CD1c-positive myeloid dendritic cell (primary cell): ENCODE data around the gene TRPC4.

Source experiments
- DNase-seq: peaks from one replicate; pipeline ENCODE4 v3.0.0-alpha.2; 2016; ENCODE audit errors: extremely low spot score

The TRPC4 gene

GRCh38 chr13:37729876-37730275 is 139.7 kb downstream of the TRPC4 start:
- no peak for DNase-seq

DNA sequence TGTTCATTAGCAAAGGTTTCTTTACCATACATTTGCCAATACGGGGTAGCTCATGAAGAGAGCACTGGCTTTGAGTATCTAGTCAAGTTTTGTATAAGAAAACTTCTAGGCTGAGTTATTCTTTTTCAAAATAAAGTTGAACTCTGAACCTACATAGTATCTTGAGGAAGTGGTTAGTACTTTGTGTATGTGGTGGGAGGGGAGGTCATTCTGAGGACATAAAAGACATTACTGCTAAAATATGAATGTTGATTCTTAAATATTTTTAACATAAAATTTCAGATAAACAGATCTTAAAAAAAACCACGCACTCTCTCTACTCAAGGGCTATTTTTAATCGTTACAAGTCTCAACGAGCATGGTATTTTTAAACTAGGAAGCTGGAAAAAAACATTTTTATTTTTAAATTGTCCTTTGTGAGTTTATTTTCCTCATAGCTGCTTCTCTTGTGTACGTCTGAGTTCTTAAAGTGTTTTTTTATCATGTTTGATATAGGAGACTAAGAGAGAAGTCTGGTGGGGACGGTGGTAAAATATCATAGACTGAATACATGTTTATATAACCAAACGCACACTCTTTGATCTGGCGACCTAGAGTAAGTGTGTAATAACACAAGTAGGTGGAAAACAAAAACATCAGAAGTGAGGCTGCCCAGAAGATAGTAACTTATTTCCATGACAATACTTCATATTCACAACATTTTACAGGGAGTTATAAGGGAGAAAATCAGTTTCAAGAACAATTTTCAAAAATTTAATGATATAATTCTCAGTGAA is 153.0 kb downstream of the TRPC4 start:
- DNase-seq = no peak

GRCh38 chr13:37715606-37716015 is 154.0 kb downstream of the TRPC4 start:
- DNase-seq = no peak

DNA sequence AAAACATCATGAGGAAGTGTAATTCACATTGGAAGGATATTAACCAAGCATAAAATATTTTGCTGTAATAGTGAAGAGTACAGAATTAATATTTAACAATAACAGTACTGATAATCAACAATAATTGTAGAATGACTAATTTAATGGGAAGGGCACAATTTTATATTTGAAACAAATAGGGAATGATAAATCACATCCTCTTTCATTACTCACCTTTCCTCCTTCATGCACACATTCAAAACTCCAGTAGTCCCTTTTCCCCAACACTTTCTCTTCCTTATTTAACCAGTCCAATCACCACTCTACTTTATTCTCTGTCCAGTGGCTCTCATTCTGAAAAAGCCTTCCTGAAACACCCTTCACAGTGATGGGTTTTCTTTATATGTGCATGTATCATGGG is 160.3 kb downstream of the TRPC4 start:
- no peak for DNase-seq

DNA sequence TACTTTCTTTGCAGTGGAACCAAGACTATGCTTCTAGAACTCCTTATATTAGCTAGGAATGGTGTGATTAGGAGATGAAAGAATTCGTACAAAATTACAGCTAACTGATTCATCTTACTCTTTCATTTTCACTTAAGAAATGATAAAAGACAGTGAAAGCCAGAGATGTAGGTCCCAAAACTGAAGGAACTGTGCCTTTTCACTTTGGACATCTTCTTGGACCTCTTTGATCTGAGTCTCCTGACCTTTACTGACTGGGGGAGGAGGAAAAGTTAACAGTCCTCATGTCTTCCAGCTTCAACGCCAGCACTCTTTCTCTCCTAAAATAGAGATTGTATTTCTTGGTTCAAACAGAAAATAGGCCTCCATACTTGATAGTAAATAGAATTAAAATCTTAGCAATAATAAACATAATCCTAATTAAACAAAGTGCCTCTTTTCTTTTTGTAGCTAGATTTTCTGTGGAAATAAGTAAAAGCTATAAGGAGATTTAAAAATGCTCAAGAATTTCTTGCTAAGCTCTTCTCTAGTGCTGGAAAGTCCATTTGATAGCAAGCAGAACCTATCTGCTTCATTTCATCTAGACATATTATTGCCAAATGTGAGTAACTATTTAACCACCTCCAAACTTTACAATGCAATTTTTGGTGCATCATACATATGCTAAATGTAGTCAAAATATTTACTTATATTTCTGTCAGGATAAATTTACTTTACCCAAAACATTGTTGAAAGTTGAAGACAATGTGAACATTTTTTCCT is 161.7 kb downstream of the TRPC4 start:
- DNase-seq = no peak

DNA sequence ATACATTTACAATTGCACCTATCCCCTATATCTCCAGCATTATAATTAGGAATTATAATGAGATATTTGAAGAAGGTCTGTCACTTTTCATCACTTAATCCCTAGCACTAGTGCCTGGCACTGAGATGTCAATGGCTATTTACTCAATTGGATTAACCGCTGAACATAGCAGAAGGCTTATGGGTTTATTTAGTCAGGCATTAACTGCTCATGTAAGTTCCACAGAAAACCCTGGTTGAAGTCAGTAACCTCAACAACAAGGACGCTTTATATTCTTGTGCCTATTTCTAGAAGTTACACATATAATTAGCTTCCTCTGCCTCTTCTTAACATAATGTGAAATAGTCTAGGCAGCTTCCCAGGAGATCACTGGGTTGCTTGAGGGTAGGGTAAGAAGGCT is 163.5 kb downstream of the TRPC4 start:
- DNase-seq = no peak

DNA sequence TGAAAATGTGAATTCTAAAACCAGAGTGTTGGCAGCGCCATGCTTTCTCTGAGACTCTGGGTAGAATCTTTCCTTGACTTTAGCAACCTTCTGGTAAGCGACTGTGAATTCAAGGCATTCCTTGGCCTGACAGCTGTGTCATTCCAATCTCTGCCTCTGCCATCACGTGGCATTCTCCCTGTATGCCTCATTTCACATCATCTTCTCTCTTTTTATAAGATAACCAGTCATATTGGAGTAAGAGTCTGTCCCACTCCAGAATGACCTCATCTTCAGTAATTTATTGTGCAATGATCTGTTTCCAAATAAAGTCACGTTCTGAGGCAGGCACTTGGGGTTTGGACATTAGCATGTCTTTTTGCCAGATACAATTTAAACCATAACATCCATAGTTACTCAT is 167.6 kb downstream of the TRPC4 start:
- DNase-seq = no peak

- no peak for DNase-seq
Measured at GRCh38 chr13:37701306-37701705, 168.3 kb downstream of the TRPC4 start.

- DNase-seq = no peak
Measured at GRCh38 chr13:37700887-37701286, 168.7 kb downstream of the TRPC4 start.

- no peak for DNase-seq
Measured at GRCh38 chr13:37695200-37695599, 174.4 kb downstream of the TRPC4 start.

GRCh38 chr13:37690361-37690760 is 179.2 kb downstream of the TRPC4 start:
- DNase-seq = no peak

DNA sequence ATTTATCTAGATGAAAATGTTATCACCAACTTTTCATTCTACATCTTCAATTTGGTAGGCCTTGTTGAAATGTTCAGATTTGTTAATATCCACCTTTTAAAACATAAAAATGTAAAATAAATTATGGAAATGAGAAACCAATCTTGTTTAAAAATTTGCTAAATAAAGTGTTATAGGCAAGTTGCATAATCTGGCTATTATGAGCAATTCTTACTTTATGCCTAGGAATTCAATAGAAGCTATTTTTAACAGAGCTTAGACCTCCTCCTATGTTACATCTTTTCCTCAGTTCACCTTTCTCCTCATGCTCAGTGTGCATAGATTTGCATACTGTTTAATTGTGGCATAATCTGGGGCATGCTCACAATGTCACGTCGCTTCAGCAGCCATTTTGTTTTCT is 183.1 kb downstream of the TRPC4 start:
- DNase-seq = no peak

- DNase-seq = no peak
Measured at GRCh38 chr13:37685206-37685605, 184.4 kb downstream of the TRPC4 start.

GRCh38 chr13:37682496-37682895 is 187.1 kb downstream of the TRPC4 start:
- no peak for DNase-seq

GRCh38 chr13:37681281-37682032 is 188.1 kb downstream of the TRPC4 start:
- DNase-seq = no peak

DNA sequence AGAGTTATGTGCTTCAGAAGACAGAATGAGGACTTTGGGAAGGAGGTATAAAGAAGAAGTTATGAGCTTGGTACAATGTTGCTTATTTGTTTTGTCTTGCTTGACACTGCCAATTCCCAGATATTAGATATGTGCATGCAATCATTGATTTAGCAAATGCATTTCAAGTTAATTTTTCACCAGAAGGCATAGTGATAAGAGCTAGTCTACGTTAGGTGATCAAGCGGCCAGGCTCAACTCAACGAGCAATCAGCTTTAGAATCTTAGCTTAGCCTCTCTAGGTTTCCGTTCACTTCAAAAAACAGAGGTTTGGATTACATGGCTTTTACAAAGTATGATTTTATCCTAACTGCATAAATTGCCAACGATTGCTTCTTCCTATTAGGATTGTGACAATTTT is 189.4 kb downstream of the TRPC4 start:
- no peak for DNase-seq

GRCh38 chr13:37679043-37679442 is 190.5 kb downstream of the TRPC4 start:
- no peak for DNase-seq

GRCh38 chr13:37669845-37670244 is 199.7 kb downstream of the TRPC4 start:
- no peak for DNase-seq

- DNase-seq = no peak
Measured at GRCh38 chr13:37667702-37668101, 201.9 kb downstream of the TRPC4 start.

DNA sequence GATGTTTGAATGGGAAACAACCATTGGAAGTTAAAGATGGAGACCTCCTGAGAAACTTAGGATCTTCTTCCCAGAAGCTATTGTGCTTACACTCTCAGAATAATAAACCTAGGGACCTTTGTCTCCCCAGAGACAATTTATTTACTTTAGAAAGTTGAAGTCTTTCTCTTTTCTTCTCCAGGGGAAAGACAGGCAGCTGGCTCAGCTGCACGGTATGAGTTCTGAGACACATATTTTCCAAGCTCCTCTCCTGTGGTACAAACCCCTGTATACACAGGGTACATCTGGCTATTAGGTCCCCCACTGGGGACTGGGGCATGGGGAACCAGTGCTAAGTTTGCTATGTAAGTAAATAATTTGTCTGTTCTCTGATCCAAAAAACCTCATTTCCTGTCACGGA is 203.5 kb downstream of the TRPC4 start:
- DNase-seq = no peak

DNA sequence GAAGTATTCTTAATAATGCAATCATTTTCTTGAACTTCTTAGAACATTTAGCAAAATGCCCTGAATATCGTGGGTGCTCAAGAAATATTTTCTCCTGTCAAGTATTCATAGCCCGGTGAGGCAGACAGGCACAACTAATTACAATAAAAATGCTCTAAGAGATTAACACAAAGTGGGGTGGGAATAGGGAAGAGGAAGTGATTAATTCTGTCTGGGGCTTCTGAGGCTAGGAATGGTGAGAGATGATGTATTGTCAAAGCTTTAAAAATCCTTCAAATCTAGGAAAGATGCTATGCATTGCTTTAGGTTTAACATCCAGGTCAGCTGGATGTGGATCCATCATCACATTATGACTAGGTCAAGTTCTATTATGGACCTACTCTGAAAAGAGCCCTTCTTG is 204.2 kb downstream of the TRPC4 start:
- DNase-seq = no peak

DNA sequence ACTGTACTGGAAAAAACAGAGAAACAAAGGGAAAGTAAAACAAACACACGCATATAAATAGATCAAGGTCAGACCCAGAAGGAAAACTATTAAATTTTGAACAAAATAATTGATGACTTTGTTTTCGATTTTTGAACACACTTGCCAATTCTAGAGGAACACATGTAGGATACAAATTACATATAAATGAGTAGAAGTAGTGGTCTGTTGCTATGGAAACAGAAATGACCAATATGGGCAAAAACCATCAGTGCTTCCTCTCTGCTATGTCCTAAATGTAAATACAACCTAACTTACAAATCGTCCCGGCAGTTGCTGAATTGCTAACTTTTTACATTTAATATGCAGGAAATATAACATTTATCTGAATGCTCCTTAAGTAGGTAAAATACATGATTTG is 205.8 kb downstream of the TRPC4 start:
- no peak for DNase-seq

DNA sequence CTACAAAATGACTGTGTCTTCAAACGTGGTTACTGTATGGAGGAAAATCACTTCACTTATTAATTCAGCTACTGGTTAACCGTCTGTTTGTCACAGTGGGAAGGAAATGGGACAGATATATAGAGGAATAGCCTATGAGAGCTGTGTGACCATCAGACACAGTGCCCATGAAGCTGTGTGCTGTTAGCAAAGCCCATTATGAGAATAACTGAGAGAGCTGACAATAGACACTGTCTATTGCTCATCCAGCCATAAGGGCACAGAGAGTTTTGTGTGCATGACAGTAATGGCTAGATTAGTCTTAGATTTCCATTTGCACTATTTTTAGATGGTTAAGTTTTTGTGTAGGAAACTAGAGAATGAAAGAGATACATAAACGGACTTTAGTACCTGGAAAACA is 206.9 kb downstream of the TRPC4 start:
- DNase-seq = no peak
